DMS79 treated with DMSO at 0.1 percent for 48 hours (cell line): Measurements from ENCODE around the gene SAMD4B.
"Not testable (repeated sequence)": the region's sequence is repeated elsewhere in the genome, so short reads cannot be mapped to it uniquely, and the experiment has no call there.

ENCODE experiments used
- DNase-seq: peaks from one replicate; lab custom pipeline; 2025; lab: John Stamatoyannopoulos, UW

SAMD4B gene

DNA sequence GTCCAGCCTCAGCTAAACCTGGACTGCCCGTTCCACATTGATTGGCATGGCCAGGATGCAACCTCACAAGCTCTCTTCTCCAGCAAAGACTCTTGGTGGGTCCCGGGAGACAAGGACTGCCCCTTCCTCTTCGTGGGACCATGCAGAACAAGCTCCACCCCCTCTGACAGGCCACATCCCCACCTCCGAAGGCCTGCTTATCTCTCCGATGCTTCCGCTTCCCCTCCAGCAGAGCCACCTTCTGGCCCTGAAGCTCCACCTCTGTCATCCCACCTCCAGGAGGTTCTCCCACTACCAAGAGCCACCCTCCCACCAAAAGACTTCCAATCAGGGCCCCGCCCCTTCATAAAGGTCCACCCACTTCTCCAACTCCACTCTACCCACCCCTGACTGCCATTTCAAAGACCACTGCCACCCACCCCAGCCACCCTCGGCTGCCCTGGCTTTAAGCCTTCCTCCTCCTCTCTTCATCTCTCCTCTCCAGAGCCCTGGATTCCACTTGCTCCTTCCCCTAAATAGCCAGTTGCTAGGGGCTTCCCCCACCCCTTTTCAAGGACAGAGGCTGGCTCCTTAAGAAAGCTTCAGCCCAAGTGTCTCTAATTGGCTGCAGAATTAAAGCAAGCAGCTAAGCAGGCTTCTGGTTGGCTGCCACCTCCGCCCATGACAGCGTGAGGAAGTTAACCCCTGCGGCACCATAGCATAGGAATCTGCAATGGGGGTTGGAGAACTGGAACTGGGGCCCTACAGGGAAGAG lies 31.5 kb upstream of the SAMD4B start:
- DNase-seq: no peak

GRCh38 chr19:39314016-39314728 lies 28.0 kb upstream of the SAMD4B start:
- no peak for DNase-seq

DNA sequence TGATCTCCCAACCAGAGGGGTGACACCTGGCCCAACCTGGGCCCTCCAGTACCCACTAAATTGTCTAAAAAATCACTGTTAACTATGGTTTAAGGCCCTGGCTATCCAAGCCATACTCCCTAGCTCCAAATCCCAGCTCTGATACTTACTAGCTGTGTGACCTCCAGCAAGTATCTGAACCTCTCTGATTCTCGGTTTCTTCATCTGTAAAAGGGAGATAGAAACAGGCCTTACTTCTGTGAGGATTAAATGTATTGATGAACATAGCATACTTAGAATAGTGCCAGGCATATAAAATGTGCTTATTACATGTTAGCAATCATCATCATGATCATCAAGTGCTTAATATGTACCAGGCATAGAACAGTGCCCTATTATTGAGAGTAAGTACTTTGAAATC lies 26.3 kb upstream of the SAMD4B start:
- DNase-seq: no peak

GRCh38 chr19:39316627-39317321 lies 25.4 kb upstream of the SAMD4B start:
- DNase-seq: no peak

DNA sequence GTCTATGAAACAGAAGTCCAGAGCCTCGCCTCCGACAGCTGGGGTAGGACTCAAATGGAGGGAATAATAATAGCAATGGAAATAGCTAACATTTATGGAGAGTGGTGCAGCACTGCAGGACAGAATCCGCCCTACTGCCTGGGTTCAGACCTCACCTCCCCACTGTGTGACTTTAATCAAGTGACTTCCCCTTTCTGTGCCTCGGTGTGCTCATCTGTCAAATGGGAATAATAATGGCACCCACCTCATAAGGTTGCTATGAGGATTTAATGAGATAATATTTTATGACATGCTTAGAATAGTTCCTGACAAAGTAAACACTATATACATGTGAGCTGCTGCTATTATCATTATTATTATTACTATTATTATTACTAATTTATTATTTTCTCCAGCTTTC lies 24.7 kb upstream of the SAMD4B start:
- DNase-seq: no peak

- DNase-seq: no peak
Measured at GRCh38 chr19:39318071-39318470, 24.1 kb upstream of the SAMD4B start.

- no peak for DNase-seq
Measured at GRCh38 chr19:39318690-39319089, 23.5 kb upstream of the SAMD4B start.

DNA sequence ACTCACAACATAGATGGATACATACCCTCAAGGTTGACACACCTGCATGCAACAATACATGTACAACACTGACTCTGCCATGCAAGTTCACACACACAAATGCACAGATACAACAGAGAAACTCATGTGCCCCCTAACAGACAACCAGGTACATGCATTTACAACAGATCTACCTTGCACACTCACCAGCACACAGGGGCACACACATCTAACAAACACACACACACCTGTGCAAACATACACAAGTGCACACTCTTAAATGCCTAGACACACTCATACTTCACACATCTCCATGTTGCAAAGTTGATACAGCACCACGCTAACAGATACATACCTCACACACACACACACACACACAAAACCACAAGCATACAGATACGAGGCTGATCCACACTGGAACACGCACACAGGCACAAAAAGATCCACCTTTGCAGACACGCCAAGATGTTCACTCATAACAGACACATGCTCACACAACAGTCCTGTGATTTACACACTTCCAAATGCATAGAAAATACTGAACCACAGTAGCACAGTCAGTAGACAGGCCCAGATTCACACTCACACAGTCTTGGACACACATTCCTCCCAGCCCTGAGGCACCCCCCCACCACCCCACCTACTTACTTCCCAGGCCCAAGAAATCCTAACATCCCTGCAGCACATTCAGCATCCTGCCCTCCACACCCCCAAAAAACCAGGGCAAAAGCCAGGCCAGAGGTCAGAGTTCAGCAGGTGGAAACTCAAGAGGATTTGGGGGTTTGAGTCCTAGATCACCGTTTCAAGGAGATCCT lies 22.9 kb upstream of the SAMD4B start:
- DNase-seq: no peak

- DNase-seq: no peak
Measured at GRCh38 chr19:39319892-39320248, 22.4 kb upstream of the SAMD4B start.

- no peak for DNase-seq
Measured at GRCh38 chr19:39321117-39321831, 20.9 kb upstream of the SAMD4B start.

DNA sequence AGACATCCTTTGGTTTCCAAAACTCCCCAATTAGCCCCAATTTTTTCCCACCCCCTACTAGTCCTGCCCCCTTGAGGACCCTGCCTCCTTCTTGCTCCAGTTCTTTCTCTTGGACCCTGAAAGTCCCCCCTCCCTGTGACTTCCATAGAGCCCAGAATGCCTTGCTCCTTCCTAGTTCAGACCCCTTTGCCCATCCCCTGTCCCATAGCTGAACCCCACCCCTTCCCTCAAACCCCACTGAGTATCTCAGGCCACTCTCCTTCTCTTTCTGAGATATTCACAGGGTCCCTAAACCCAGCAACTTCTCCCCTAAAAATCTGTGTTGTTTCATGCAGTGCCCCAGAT lies 20.4 kb upstream of the SAMD4B start:
- no peak for DNase-seq

DNA sequence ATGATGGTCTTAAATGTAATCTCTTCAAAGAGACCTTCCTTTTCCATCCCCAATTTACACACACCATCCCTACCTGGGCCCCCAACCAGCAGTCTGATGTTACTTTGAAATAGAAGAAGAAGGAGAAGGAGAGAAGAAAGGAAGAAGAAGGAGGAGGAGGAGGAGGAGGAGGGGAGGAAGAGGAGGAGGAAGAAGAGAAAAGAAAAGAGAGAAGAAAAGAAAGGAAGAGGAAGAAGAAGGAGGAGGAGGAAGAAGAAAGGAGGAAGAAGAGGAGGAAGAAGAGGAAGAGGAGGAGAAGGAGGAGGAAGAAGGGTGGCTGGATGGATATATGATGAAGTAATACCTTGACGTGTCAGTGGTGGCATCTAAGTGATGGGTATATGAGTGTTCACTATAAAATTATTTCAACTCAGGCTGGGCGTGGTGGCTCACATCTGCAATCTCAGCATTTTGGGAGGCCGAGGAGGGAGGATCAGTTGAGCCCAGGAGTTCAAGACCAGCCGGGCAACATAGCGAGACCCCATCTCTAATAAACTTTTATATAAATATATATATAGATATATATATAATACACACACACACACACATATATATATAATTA lies 17.9 kb upstream of the SAMD4B start:
- DNase-seq: no peak

DNA sequence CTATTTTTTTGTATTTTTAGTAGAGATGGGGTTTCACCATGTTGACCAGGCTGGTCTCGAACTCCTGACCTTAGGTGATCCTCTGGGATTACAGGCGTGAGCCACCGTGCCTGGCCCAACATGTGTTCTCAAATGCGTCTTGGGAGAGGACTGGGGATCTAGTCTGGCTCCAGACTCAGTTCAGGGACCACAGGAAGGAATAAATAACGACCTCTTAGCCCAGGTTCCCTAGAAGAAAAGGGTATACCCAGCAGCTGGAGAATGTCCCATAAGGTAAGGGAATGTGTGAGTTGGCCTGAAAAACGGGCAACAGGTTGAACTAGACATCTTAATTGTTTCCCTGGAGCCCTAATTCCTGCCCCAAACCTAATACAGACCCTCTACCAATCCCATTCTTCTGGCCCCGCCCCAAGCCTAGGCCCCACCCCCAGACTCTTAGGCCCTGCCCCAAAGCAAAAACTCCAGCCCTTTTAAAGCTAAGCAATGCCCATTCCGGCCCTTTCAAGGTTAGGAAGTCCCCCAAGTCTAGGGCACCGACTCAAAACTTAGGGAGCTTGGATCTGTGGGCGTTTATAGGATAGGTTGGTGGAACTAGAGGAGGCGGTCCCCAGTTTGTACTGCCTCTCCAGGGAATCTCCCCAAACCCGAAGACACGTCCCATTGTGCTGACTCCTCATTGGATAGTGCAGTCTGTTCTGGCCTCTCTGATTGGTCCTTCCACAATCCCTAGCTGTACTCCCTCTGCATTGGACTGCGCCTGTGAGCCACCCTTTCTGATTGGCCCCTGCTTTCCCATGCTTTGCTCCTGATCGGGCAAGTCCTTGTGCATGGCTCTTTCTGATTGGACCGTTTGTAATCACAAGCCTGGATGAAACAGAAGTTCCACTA lies 16.2 kb upstream of the SAMD4B start:
- DNase-seq: no peak

GRCh38 chr19:39327363-39328045 lies 14.7 kb upstream of the SAMD4B start:
- no peak for DNase-seq

- DNase-seq: peak; percentile 45
Measured at GRCh38 chr19:39328046-39328705, 14.0 kb upstream of the SAMD4B start.

DNA sequence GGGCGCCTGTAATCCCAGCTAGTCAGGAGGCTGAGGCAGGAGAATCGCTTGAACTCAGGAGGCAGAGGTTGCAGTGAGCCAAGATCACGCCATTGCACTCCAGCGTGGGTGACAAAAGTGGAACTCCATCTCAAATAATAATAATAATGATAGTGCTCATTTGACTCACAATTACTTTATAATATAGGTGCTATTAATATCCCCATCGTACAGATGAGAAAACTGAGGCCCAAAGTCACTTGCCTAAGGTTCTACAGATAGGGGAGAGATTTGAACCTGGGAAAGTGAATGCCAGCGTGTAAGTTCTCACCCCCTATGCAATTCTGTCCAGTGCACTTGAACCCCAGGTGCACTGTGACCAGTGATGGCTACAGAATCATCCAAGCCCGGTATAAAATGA lies 12.3 kb upstream of the SAMD4B start:
- DNase-seq: no peak

GRCh38 chr19:39332293-39332692 lies 9.9 kb upstream of the SAMD4B start:
- no peak for DNase-seq

DNA sequence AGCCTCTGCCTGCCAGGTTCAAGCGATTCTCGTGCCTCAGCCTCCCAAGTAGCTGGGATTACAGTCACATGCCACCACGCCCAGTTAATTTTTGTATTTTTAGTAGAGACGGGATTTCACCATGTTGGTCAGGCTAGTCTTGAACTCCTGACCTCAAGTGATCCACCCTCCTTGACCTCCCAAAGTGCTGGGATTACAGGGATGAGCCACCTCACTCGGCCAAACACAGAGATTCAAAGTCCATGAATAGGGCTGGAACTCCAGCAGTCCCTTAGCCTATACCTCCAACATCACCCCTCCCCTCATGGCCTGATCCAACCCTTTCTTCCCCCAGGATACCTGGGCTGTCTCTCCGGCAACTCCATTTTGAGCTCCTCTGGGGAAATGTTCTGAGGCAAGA lies 9.5 kb upstream of the SAMD4B start:
- not testable (repeated sequence) for DNase-seq

DNA sequence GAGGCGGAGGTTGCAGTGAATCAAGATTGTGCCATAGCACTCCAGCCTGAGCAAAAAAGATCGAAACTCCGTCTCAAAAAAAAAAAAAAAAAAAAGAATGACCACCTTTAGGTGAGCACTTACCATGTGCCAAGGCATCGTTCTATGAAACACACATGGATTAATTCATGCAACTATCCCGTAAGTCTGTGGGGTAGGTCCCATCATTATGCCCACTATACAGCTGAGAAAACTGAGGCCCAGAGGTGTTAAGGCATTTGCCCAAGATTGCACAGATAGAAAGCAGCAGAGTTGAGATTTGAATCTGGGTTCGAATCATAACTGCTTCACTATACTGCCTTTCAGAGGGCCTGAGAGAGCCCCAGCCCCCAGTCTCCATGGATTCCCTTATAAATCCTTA lies 8.7 kb upstream of the SAMD4B start:
- DNase-seq: no peak
